Vagina (tissue), 2 donors: ENCODE measurements around the gene VSIG10L. TPM values are rescaled to one million over a fixed set of nuclear protein-coding genes. Genes with fewer than 3 reads are reported as not detected.

Source experiments
- DNase-seq, 2 donors: peaks; one replicate each; pipeline ENCODE4 v3.0.0-alpha.2; 2017; ENCODE audit errors: extremely low spot score in 2 of 2
- H3K27ac ChIP-seq: fragments of 200-600 bp; sonication (generic); one replicate; pipeline ENCODE4 v1.5.1; 2019
- H3K27me3 ChIP-seq: fragments of 200-600 bp; sonication (generic); one replicate; pipeline ENCODE4 v1.5.1; 2019
- H3K36me3 ChIP-seq, 2 donors: fragments of 200-600 bp; sonication (generic); one replicate each; pipeline ENCODE4 v1.5.1; 2017 to 2019
- H3K4me1 ChIP-seq: fragments of 200-600 bp; sonication (generic); one replicate; pipeline ENCODE4 v1.5.1; 2019
- H3K4me3 ChIP-seq, 2 donors: fragments of 200-600 bp; sonication (generic); 1 replicate in 1 of 2; 2 replicates in 1 of 2; pipeline ENCODE4 v1.5.1; 2016 to 2019
- H3K9me3 ChIP-seq: fragments of 200-600 bp; sonication (generic); one replicate; pipeline ENCODE4 v1.5.1; 2019
- CTCF ChIP-seq, 3 experiments: fragments of 450-650 bp in 2 of 3; fragments of 200-600 bp in 1 of 3; sonication (generic) in 1 of 3; IDR thresholded peaks; one replicate each; pipeline ENCODE4 v1.5.1; 2017 to 2019; ENCODE audit warnings: antibody characterized with exemption in 3 of 3, mild to moderate bottlenecking in 2 of 3, moderate library complexity in 2 of 3
- POLR2A ChIP-seq, 2 donors: fragments of 450-650 bp; IDR thresholded peaks; one replicate each; pipeline ENCODE4 v1.6.1; 2017; ENCODE audit warnings: antibody characterized with exemption in 2 of 2, mild to moderate bottlenecking in 2 of 2, moderate library complexity in 2 of 2
- POLR2AphosphoS5 ChIP-seq, 2 donors: sonication (generic); formaldehyde crosslinking; IDR thresholded peaks; one replicate each; pipeline ENCODE4 v1.9.0; 2017; ENCODE audit warnings: antibody characterized with exemption in 2 of 2, mild to moderate bottlenecking in 2 of 2, low read depth in 1 of 2; ENCODE audit not compliant: insufficient read depth in 1 of 2
- intact Hi-C: fragments of 100-400 bp; cut with DNase I; formaldehyde crosslinking; loops from one replicate; pipeline ENCODE4 v1.15.1; 2023
- total RNA-seq: library from RNA; depleted of rRNA; stranded (reverse); fragments of >200 nt; gene quantifications from one replicate; pipeline ENCODE4 v1.2.3, GENCODE V29; 2016

The VSIG10L gene
- total RNA-seq, 1 donor from 2014 or later: 20.1 TPM

GRCh38 chr19:51368366-51369282 lies 26.7 kb upstream of the VSIG10L start, which contains the start of gene CLDND2:
CLDND2 (minus strand) TSS chr19:51369003; CDS start chr19:51368577, 426 bp downstream.
- Histone ChIP-seq H3K4me1 (peaks cover 31% of the 10 kb centered on the region), H3K27ac (peak within 1 kb of the TSS; percentile 93), H3K9me3 (no peaks in the 10 kb centered on the region), H3K36me3 (no peaks in the 10 kb centered on the region), H3K27me3 (no peaks in the 10 kb centered on the region), H3K4me3 (peak within 1 kb of the TSS; percentile 79 to 81)
- TF ChIP-seq POLR2A (IDR thresholded peaks at IDR 0.05) (no peak), CTCF (IDR thresholded peaks at IDR 0.05) (no peak), POLR2AphosphoS5 (IDR thresholded peaks at IDR 0.05; ENCODE audit: insufficient read depth in 1 of 2, low read depth in 1 of 2) (no peak)
- intact Hi-C loops: loop anchor here (10.0 kb wide), 1 partner anchor 326 kb away; the partner anchor contains the start of gene SPACA6
- no peak for DNase-seq

DNA sequence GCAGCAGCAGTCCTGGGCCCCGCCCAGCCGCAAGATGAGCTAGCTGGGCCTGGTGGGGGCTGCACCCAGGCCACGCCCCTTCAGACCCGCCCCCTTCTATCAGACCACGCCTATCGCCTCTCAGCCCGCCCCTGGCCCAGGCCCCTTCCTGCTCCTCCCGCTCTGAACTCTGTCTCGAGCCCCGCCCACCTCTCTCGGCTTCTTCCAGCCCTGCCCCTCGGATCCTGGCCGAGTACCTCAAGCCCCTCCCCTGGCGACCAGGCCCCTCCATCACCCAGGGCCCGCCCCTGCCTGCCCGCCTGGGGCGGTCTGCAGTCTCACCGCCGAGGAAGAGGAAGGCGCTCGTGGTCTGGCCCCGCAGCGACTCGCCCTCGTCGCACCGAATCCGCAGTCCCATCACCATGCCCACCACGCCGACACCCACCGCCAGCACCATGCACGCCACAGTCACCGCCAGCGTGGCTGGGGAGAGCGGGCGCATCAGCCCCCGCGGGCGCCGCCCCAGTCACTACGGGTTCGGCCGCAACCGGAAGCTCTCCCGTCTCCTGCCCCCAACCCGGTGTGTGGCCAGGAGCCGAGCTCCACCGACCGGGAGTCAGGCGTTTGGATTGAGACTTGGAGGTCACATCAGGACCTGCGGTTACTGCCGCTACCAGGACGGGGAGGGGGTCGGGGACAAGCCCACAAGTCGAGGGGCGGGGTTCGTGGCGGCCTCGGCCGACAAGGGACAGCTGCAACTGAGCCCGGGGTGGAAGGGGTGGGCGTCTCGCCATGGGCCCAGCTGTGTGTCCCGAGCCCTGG lies 25.8 kb upstream of the VSIG10L start:
- Histone ChIP-seq H3K9me3 (no peaks in the 10 kb centered on the region), H3K4me1 (peaks cover 36% of the 10 kb centered on the region), H3K36me3 (no peaks in the 10 kb centered on the region), H3K4me3 (peak overlapping the region; percentile 79 to 81), H3K27me3 (no peaks in the 10 kb centered on the region), H3K27ac (peak overlapping the region; percentile 93)
- intact Hi-C loops: loop anchor here (10.0 kb wide), 1 partner anchor 327 kb away; the partner anchor contains the start of gene SPACA6
- TF ChIP-seq POLR2AphosphoS5 (IDR thresholded peaks at IDR 0.05; ENCODE audit: insufficient read depth in 1 of 2, low read depth in 1 of 2): peak; percentile 92 to 97
- no peak for TF ChIP-seq CTCF (IDR thresholded peaks at IDR 0.05)
- peak; percentile 5 to 42 for TF ChIP-seq POLR2A (IDR thresholded peaks at IDR 0.05)
- peak; percentile 99 to 100 for DNase-seq

GRCh38 chr19:51367255-51367564 lies 25.3 kb upstream of the VSIG10L start:
- intact Hi-C loops: loop anchor here (10.0 kb wide), 1 partner anchor 328 kb away; the partner anchor contains the start of gene SPACA6
- no peak for TF ChIP-seq POLR2AphosphoS5 (IDR thresholded peaks at IDR 0.05; ENCODE audit: insufficient read depth in 1 of 2, low read depth in 1 of 2)
- TF ChIP-seq POLR2A (IDR thresholded peaks at IDR 0.05): peak; percentile 12 to 98
- H3K4me1 ChIP-seq: peaks cover 41% of the 10 kb centered on the region
- no peak for DNase-seq
- peak overlapping the region; percentile 79 to 81 for H3K4me3 ChIP-seq
- H3K27me3 ChIP-seq: no peaks in the 10 kb centered on the region
- no peaks in the 10 kb centered on the region for H3K9me3 ChIP-seq
- H3K36me3 ChIP-seq: no peaks in the 10 kb centered on the region
- H3K27ac ChIP-seq: peak overlapping the region; percentile 93

DNA sequence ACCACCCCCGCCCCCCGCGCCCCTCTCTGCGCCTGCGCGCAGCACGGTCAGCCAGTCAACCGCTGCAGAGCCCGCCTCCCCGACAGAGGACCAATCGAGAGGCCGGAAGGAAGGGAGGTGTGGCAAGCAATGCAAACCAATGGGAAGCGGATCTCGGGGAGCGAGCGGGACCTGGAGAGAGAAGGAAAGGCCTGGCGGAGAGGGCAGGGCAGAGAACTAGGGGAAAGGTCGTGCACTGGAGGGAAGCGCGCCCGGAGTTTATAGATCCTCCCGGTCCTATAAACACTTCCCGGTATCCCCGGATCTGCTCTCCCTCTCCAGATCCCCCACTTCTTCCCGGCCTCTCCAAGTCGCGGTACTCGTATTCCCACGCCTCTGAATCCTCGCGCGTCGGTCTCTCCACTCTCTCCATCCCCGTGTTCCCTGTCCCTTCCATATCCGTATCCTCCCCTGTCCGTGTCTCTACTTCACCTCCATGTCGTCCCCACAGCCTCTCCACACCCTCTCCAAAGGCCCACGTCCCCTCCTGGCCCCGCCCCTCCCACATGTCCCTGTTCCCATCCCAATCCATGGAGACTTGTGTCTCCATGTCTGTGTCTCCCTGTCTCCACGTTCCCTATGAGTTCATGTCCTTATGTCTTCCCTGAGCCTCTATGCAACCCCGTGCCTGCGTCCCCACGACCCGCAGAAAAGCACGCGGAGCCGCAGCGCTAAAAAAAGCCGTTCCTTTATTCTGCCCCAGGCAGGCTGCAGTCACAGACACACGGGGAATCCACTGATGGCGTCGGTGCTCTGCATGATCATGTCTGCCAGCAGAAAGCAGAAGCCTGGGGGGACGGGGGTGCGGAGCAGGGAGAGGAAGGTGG lies 24.7 kb upstream of the VSIG10L start:
- Histone ChIP-seq H3K27ac (peak overlapping the region; percentile 93), H3K36me3 (no peaks in the 10 kb centered on the region), H3K27me3 (no peaks in the 10 kb centered on the region), H3K4me1 (peaks cover 42% of the 10 kb centered on the region), H3K9me3 (no peaks in the 10 kb centered on the region), H3K4me3 (peak overlapping the region; percentile 79 to 81)
- peak in 1 of 2 donors; percentile 99 for DNase-seq
- TF ChIP-seq POLR2AphosphoS5 (IDR thresholded peaks at IDR 0.05; ENCODE audit: insufficient read depth in 1 of 2, low read depth in 1 of 2): peak; percentile 90 to 96
- TF ChIP-seq CTCF (IDR thresholded peaks at IDR 0.05): no peak
- peak; percentile 44 to 94 for TF ChIP-seq POLR2A (IDR thresholded peaks at IDR 0.05)
- intact Hi-C loops: loop anchor here (10.0 kb wide), 1 partner anchor 328 kb away; the partner anchor contains the start of gene SPACA6
